Aorta (tissue), 5 donors: Measurements from ENCODE around the gene FBXO34. TPM values are rescaled to one million over a fixed set of nuclear protein-coding genes. Genes with fewer than 3 reads are reported as not detected.
A peak's percentile ranks its signal among the peaks of the same experiment; 100 is the strongest.
"Not testable (repeated sequence)": the region's sequence is repeated elsewhere in the genome, so short reads cannot be mapped to it uniquely, and the experiment has no call there.

Experiments used
- ATAC-seq: fragments of 200-7000 bp; cut with Tn5 transposase; one replicate; pipeline ENCODE4 v1.9.1; 2022; ENCODE audit warnings: moderate library complexity; ENCODE audit not compliant: low FRiP score
- DNase-seq, 2 donors: peaks; one replicate each; pipeline ENCODE4 v3.0.0-alpha.2; 2020
- H3K27ac ChIP-seq, 2 donors: one replicate each; pipeline ENCODE4 v1.5.1; 2013; ENCODE audit warnings: low read length in 2 of 2, mild to moderate bottlenecking in 2 of 2, moderate library complexity in 2 of 2, control low read depth in 1 of 2, inconsistent platforms in 1 of 2, low read depth in 1 of 2
- H3K27me3 ChIP-seq, 2 donors: one replicate each; pipeline ENCODE4 v1.6.1; 2013; ENCODE audit warnings: control low read depth in 1 of 2, low read length in 1 of 2, mild to moderate bottlenecking in 1 of 2, moderate library complexity in 1 of 2; ENCODE audit not compliant: insufficient read depth in 2 of 2, control insufficient read depth in 1 of 2
- H3K36me3 ChIP-seq, 2 donors: one replicate each; pipeline ENCODE4 v1.6.1; 2013; ENCODE audit warnings: control low read depth in 1 of 2, low read length in 1 of 2, mild to moderate bottlenecking in 1 of 2; ENCODE audit not compliant: insufficient read depth in 2 of 2, control insufficient read depth in 1 of 2
- H3K4me1 ChIP-seq, 2 donors: one replicate each; pipeline ENCODE4 v1.6.1; 2013; ENCODE audit warnings: low read length in 2 of 2, control low read depth in 1 of 2, mild to moderate bottlenecking in 1 of 2, moderate library complexity in 1 of 2; ENCODE audit not compliant: insufficient read depth in 2 of 2, control insufficient read depth in 1 of 2
- H3K4me3 ChIP-seq, 2 donors: one replicate each; pipeline ENCODE4 v1.5.1; 2013; ENCODE audit warnings: low read length in 2 of 2, control low read depth in 1 of 2, mild to moderate bottlenecking in 1 of 2
- H3K9me3 ChIP-seq: one replicate; pipeline ENCODE4 v1.6.1; 2013; ENCODE audit warnings: mild to moderate bottlenecking, low read length; ENCODE audit not compliant: control insufficient read depth
- WGBS, 2 donors: extraction: QIAGEN DNeasy Blood & Tissue Kit; methylation state at CpG; one replicate each; pipeline ENCODE4 v1.1.7; 2013; 5-methylcytosine and 5-hydroxymethylcytosine counted together
- intact Hi-C, 2 donors: fragments of 100-400 bp; cut with DNase I; formaldehyde crosslinking; loops; one replicate each; pipeline versions ENCODE4 v1.14.2 to v1.15.0; 2022
- polyA plus RNA-seq, 2 donors: library from polyadenylated mRNA; stranded (reverse); fragments of 200-250 nt; gene quantifications; one replicate each; pipeline ENCODE4 v1.2.3, GENCODE V29; 2013
- total RNA-seq, 2 donors: library from RNA; stranded (reverse); fragmentation: NEBNext Ultra II Directional; extraction: Animal tissue kit (Norgen Biotek cat#: 25700); gene quantifications; one replicate each; pipeline ENCODE4 v1.2.1, GENCODE V29; 2021
- donor health status: healthy with polysubstance abuse.
- donor health status: Bipolar disorder and iron deficiency.
- donor health status: DM: no; HTN: no; CAD: no.
- donor health status: DM: no; HTN: no; CAD: no.
- donor health status: DM: yes; HTN: yes; CAD: no.

Gene FBXO34
- total and polyA plus RNA-seq, 4 donors, result 7.8 to 23.1 (median 15.7) TPM

- Histone ChIP-seq H3K27me3 (no peaks in the 10 kb centered on the region), H3K4me1 (peaks cover 4 to 11% of the 10 kb centered on the region in 2 donors), H3K27ac (peak overlapping the region; percentile 90 to 96), H3K9me3 (no peaks in the 10 kb centered on the region), H3K36me3 (peaks cover 2% of the 10 kb centered on the region in 2 donors), H3K4me3 (no peak overlapping the region)
- ATAC-seq (no peak), DNase-seq (no peak)
- 8 to 14% methylated on average over 4 of the region's 4 CpGs for WGBS, 2 donors
- intact Hi-C loops, result loop anchor here in 1 of 2 donors (2.0 kb wide), 1 partner anchor 16 kb away; no protein-coding TSS in a partner anchor
Observed at GRCh38 chr14:55382483-55382882, 111.3 kb downstream of the FBXO34 start.

GRCh38 chr14:55383056-55383466 is 111.8 kb downstream of the FBXO34 start:
- peak in 1 of 2 donors; percentile 57 for DNase-seq
- intact Hi-C loops, result loop anchor here (1.0 to 2.0 kb wide), 2 partner anchors 15 to 16 kb away; no protein-coding TSS in a partner anchor
- ATAC-seq, result peak; percentile 61
- WGBS, 2 donors, result 4 to 12% methylated on average over 10 of the region's 10 CpGs
- not testable (repeated sequence) for H3K27me3 ChIP-seq, H3K4me3 ChIP-seq, H3K36me3 ChIP-seq, H3K9me3 ChIP-seq
- H3K4me1 ChIP-seq, result peaks cover 4 to 11% of the 10 kb centered on the region in 2 donors
- peak overlapping the region in 1 of 2 donors; percentile 98 for H3K27ac ChIP-seq

- peaks cover 4 to 11% of the 10 kb centered on the region in 2 donors for H3K4me1 ChIP-seq
- no peaks in the 10 kb centered on the region for H3K27me3 ChIP-seq
- intact Hi-C loops, result loop anchor here (1.0 to 2.0 kb wide), 2 partner anchors 15 kb away; no protein-coding TSS in a partner anchor
- DNase-seq (no peak), ATAC-seq (peak; percentile 37)
- peaks cover 2% of the 10 kb centered on the region in 2 donors for H3K36me3 ChIP-seq
- no peaks in the 10 kb centered on the region for H3K9me3 ChIP-seq
- no peak overlapping the region for H3K4me3 ChIP-seq
- 29 to 31% methylated on average over 5 of the region's 5 CpGs for WGBS, 2 donors
- peak overlapping the region; percentile 57 to 98 for H3K27ac ChIP-seq
Observed at GRCh38 chr14:55383541-55384140, 112.4 kb downstream of the FBXO34 start.

- Histone ChIP-seq H3K27me3 (no peaks in the 10 kb centered on the region), H3K36me3 (peaks cover 2% of the 10 kb centered on the region in 2 donors), H3K27ac (peak overlapping the region; percentile 55 to 60), H3K9me3 (no peaks in the 10 kb centered on the region), H3K4me1 (peaks cover 4 to 13% of the 10 kb centered on the region in 2 donors), H3K4me3 (no peak overlapping the region)
- intact Hi-C loops, result no loop called here
- ATAC-seq, result no peak
- WGBS, 2 donors, result 30 to 40% methylated on average over 3 of the region's 3 CpGs
- no peak for DNase-seq
Observed at GRCh38 chr14:55384536-55384935, 113.3 kb downstream of the FBXO34 start.

- DNase-seq, result no peak
- Histone ChIP-seq H3K9me3 (no peaks in the 10 kb centered on the region), H3K36me3 (peaks cover 0 to 2% of the 10 kb centered on the region in 2 donors), H3K4me3 (no peak overlapping the region), H3K4me1 (peaks cover 4 to 13% of the 10 kb centered on the region in 2 donors), H3K27ac (peak overlapping the region in 1 of 2 donors; percentile 48), H3K27me3 (no peaks in the 10 kb centered on the region)
- no peak for ATAC-seq
- intact Hi-C loops, result no loop called here
- WGBS, 2 donors, result 90 to 91% methylated on average over 6 of the region's 6 CpGs
Observed at GRCh38 chr14:55386037-55386808, 115.0 kb downstream of the FBXO34 start.

GRCh38 chr14:55387121-55387520 is 115.9 kb downstream of the FBXO34 start:
- Histone ChIP-seq H3K9me3 (no peaks in the 10 kb centered on the region), H3K36me3 (no peaks in the 10 kb centered on the region), H3K27me3 (no peaks in the 10 kb centered on the region), H3K4me1 (peaks cover 4 to 7% of the 10 kb centered on the region in 2 donors), H3K27ac (no peak overlapping the region), H3K4me3 (no peak overlapping the region)
- intact Hi-C loops, result no loop called here
- ATAC-seq (no peak), DNase-seq (no peak)
- WGBS, 2 donors, result 97 to 98% methylated on average over 4 of the region's 4 CpGs

- ATAC-seq, result no peak
- no peaks in the 10 kb centered on the region for H3K27me3 ChIP-seq
- H3K36me3 ChIP-seq, result no peaks in the 10 kb centered on the region
- H3K27ac ChIP-seq, result no peak overlapping the region
- DNase-seq, result no peak
- peaks cover 4 to 7% of the 10 kb centered on the region in 2 donors for H3K4me1 ChIP-seq
- intact Hi-C loops, result no loop called here
- no peak overlapping the region for H3K4me3 ChIP-seq
- H3K9me3 ChIP-seq, result no peaks in the 10 kb centered on the region
Observed at GRCh38 chr14:55388160-55388559, 116.9 kb downstream of the FBXO34 start.

GRCh38 chr14:55389330-55389729 is 118.1 kb downstream of the FBXO34 start:
- no peaks in the 10 kb centered on the region for H3K36me3 ChIP-seq
- intact Hi-C loops, result no loop called here
- DNase-seq (no peak), ATAC-seq (no peak)
- H3K9me3 ChIP-seq, result no peaks in the 10 kb centered on the region
- H3K27me3 ChIP-seq, result no peaks in the 10 kb centered on the region
- 57 to 77% methylated on average over 4 of the region's 4 CpGs for WGBS, 2 donors
- H3K27ac ChIP-seq, result no peak overlapping the region
- H3K4me3 ChIP-seq, result no peak overlapping the region
- H3K4me1 ChIP-seq, result peaks cover 0 to 6% of the 10 kb centered on the region in 2 donors
